GM21529 (cell line): ENCODE measurements around the gene CNTN2.

Source experiments
- ATAC-seq: cut with Tn5 transposase; IDR thresholded peaks from one replicate; pipeline ENCODE4 v1.9.1; 2021; ENCODE audit not compliant: unreplicated experiment

CNTN2 gene

DNA sequence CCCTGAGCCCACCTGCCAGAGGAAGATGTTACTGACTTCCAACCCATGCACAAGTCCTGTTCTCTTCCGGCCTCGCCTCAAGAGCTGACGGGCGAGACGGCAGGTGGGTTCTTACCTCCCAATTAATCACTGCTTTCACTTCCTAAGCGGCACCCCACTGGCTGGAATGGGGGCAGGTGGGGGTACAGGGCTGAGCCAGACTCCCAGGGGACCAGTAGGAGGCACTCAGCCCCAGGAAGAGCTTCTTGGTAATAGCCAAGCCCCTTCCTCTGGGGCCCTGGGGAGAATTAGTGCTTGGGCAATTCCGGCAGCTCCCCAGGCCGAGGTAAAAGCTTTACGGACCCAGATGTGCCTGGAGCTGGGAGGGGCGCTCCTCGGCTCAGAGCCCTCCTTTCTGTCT lies 9.7 kb downstream of the CNTN2 start:
- no peak for ATAC-seq

DNA sequence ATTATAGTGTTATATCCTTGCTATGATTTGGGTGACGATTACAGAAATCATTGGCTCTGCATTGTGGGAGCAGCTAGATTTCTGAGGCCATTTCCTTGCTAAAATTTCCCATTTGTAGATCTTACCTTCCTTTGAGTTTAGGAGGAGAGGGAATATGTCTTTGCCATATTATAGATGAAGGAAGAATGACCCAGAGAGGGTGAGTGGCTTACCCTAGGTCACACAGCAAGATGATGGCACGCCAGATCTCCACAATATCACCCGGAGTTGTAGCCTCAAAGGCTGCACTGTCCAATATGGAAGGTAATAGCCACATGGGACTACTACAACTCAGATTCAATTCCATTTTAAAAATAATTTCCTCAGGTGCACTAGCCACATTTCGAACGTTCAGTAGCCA lies 10.3 kb downstream of the CNTN2 start:
- no peak for ATAC-seq

GRCh38 chr1:205054013-205054412 lies 11.0 kb downstream of the CNTN2 start:
- no peak for ATAC-seq

- no peak for ATAC-seq
These were observed 13.2 kb downstream of the CNTN2 start for GRCh38 chr1:205056188-205056611.

DNA sequence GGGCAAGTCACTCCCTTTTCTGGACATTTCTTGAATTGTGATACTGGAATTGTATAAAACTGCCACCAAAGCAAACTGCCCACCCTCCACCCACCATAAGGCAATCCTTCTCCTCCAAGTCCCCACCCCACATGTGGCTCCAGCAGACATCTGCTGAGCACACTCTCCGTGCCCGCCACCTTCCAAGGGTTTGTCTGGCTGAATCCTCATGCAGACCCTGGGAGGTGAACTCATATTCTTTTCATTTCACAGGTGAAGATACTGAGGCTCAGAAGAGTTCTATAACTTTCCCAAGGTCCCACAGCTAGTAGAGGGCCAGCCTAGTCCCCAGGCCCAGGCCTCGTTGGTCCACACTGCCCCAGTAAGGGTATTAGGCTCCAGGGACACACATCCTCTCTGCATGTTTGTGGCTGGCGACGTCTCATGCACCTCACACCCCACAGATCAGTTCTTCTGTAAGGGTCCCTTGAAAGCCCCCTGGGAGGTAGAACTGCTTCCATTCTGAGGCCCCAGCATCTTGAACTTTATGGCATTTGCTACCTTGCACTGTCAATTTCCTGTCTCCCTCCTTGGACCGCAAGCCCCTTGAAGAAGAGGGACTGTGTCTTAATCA lies 14.1 kb downstream of the CNTN2 start:
- ATAC-seq: no peak

GRCh38 chr1:205057808-205058575 lies 15.0 kb downstream of the CNTN2 start:
- ATAC-seq: no peak

GRCh38 chr1:205058853-205059252 lies 15.8 kb downstream of the CNTN2 start:
- ATAC-seq: no peak

DNA sequence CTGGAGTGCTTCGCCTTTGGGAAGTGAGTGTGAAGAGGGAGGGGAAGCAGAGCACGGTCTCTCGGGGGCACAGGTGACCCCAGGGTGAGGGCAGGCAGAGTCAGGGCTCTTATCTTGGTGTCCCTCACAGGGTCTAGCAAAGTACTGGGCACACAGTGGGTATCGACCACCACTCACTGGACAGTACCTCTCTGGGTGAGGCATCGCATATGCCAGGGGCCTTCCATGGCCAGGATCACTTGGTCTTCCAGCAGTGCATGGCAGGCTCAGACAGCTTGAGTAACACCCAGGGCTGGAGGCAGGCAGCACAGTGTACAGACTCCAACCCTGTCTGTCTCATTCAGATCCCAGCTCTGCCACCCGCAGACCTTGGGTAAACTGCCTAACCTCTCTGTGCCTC lies 16.6 kb downstream of the CNTN2 start:
- ATAC-seq: no peak

DNA sequence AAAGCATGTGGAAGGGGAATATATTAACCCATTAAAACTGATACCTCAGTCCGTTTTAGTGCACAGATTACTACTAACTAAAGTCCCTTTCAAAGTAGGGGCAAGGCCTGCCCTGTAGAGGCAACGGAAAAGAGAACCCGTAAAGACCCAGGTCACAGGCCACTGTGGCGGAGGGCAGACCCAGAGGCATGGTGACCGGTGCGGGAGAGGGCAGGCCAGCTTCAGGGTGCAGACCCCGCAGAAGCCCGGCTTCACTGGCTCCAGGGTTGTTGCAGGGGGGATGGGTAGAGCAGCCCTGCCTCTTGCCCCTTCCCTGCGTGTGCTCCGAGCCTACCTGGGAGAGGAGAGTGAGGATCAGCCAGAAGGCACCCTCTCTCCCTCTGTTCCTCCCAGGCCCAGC lies 17.7 kb downstream of the CNTN2 start:
- ATAC-seq: no peak

DNA sequence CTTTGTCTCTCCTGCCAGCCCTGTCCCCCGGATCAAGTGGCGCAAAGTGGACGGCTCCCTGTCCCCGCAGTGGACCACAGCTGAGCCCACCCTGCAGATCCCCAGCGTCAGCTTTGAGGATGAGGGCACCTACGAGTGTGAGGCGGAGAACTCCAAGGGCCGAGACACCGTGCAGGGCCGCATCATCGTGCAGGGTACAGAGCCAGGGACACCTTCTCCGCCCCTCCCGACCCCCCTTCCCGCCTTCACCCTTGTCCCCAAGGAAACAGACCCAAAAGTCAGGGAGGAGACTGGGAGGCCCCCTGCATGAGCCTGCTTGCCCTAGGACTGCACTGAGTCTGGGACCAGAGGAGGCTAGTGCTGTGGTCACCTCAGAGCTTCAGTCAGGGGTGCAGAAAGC lies 18.2 kb downstream of the CNTN2 start:
- ATAC-seq: no peak

DNA sequence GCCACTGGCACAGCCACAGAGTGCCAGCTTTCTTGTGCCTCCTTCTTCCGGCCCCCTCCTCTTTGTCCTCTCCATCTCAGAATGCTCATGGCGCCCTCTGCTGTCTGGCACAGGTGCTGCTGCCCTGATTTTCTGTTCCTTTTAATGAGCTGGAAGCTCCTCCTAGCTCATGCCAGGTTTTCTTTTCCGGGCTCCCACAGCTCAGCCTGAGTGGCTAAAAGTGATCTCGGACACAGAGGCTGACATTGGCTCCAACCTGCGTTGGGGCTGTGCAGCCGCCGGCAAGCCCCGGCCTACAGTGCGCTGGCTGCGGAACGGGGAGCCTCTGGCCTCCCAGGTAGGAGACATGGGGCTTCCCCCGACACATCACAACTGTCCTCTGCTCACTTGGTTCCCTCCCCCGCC lies 18.7 kb downstream of the CNTN2 start:
- no peak for ATAC-seq

DNA sequence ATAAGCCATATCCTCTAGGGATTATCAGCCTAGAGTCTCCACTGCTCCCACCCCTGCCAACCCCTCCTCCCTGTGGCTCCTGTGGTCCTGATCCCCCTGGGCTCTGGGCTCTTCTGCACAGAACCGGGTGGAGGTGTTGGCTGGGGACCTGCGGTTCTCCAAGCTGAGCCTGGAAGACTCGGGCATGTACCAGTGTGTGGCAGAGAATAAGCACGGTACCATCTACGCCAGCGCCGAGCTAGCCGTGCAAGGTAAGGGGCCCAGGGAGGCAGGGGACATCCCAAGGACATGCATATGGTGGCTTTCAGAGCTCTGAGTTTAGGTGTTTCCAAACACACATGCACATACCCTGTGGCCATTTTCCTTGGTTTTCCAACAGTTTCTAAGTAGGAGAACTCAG lies 19.3 kb downstream of the CNTN2 start:
- ATAC-seq: no peak

DNA sequence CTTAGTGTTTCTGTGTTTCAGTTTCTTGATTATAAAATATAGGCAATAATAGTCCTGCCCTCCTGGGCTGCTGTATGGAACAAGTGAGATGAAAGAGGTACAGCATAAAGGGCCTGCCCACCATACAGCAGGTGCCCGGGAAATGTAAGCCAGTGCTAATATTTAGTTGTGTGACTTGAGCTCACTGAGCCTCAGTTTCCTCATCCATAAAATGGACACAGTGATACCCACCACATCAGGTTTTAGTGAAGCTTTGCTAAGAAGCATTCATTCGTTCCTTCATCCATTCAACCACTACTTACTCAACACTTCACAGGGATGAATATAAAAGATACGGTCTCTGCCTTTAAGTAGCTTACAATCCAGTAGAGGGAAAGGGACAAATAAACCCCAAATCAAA lies 19.9 kb downstream of the CNTN2 start:
- no peak for ATAC-seq

- ATAC-seq: no peak
These were observed 21.3 kb downstream of the CNTN2 start for GRCh38 chr1:205064301-205064700.

DNA sequence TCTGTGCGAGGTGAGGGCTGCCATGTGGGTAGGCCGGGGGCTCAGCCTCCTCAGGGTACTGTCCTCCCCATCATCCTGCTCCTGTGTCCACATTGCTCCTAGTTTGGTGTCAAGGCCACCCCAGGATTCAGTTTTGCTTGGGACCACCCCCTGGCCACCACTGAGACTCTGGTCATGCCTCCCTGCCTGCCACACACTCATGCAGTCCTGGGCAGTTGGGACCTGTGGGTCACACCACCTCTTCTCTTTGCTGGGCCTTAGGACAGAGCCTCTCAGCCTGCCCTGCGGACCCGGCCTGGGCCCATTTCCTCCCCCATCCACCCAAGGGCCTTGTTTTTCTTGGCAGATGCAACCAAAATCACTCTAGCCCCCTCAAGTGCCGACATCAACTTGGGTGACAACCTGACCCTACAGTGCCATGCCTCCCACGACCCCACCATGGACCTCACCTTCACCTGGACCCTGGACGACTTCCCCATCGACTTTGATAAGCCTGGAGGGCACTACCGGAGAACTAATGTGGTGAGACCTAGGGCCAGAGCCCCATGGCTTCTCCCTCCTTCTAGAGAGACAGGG lies 21.8 kb downstream of the CNTN2 start:
- no peak for ATAC-seq

- ATAC-seq: no peak
These were observed 22.7 kb downstream of the CNTN2 start for GRCh38 chr1:205065666-205066065.

DNA sequence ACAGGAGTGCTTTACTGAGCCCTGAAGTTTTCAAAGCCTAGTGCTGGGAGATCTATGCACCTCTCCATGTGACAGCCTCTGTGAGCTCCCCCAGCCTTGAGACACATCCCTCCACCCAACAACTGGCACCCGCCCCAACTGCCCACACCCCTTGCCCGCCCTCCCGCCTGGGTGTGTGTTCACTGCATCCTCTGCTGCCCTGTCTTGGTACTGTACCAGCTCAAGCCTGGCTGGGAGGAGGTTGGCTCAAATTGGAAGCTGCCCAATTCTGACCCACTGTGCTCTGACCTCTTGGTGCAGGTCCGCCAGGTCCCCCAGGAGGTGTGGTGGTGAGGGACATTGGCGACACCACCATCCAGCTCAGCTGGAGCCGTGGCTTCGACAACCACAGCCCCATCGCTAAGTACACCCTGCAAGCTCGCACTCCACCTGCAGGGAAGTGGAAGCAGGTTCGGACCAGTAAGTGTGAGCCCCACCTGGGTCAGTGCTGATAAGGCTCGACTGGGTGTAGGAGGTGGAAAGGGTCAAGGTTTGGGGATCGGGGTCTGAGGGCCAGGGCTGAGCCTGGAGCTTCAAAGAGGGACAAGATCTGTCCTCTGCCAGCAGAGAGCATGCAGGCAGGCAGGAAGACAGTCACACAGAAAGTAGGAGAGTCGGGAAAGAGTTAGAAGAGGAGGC lies 23.3 kb downstream of the CNTN2 start:
- no peak for ATAC-seq

DNA sequence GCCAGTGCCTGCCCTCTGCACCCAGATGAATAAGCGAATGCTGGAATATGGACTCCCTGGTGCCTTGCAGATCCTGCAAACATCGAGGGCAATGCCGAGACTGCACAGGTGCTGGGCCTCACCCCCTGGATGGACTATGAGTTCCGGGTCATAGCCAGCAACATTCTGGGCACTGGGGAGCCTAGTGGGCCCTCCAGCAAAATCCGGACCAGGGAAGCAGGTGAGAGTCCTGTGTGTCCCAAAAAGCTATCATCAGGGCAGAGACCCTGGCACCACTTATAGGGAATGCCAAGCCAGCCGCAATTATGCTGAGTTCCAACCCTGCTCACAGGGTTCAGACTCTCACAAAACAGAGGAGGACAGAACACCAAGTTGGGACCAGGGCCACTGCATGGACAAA lies 24.0 kb downstream of the CNTN2 start:
- no peak for ATAC-seq

GRCh38 chr1:205068001-205068400 lies 25.0 kb downstream of the CNTN2 start:
- ATAC-seq: no peak

DNA sequence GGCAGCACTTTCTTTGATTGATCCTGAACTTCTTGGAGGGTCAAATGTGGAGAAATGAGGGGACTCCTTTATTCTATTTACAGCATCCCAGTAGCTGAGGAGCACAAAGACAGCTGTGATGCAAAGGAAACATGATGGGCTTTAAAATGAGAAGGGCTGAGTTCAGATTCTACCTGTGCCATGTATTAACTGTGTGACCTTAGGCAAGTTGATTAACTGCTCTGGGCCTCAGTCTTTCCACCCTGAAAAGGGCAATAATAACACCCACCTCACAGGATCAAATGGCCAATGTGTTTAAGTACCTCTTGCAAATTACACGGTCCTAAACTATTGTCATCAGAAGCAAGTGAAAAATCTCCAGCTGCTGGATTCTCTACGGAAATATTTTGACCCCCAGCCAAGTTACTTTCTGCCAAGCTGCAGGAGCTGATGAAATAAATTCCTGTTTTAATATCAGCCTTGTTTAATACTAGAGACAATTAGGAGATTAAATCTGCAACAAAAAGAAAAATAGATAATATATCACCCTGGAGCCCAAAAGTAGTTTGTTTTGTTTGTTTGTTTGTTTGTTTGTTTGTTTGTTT lies 25.5 kb downstream of the CNTN2 start:
- no peak for ATAC-seq

DNA sequence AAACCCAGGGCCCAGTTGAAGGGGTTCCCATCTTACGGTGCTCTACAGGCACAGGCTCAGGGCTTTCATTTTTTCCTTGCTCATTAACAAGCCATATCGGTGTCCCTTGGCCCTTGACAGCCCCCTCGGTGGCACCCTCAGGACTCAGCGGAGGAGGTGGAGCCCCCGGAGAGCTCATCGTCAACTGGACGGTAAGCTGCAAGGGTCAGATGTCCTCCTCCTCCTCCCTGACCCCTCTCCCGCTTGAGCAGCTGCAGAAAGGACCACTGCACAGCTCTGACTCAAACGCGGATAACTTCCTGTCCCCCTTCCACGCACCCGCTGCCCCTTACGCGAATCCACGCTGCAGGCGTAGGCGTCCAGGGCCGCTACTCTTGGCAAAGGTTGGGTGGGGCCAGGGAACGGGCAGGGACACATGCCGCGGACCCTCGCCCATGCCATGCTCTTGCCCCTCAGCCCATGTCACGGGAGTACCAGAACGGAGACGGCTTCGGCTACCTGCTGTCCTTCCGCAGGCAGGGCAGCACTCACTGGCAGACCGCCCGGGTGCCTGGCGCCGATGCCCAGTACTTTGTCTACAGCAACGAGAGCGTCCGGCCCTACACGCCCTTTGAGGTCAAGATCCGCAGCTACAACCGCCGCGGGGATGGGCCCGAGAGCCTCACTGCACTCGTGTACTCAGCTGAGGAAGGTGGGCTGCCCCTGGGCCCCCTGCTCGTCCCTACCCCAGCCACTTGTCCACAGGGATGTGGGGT lies 26.5 kb downstream of the CNTN2 start:
- ATAC-seq: no peak
